CD4-positive, CD25-positive, alpha-beta regulatory T cell (primary cell): Measurements from ENCODE around the gene SMCP. TPM values are rescaled to one million over a fixed set of nuclear protein-coding genes. Genes with fewer than 3 reads are reported as not detected.

Source experiments
- ATAC-seq, 2 donors: fragments of 150-1000 bp; cut with Tn5 transposase; one replicate each; pipeline ENCODE4 v1.10.0; 2021; ENCODE audit warnings: low read depth in 2 of 2, moderate number of reproducible peaks in 2 of 2, moderate library complexity in 1 of 2
- DNase-seq, 3 donors: peaks; one replicate each; pipeline versions ENCODE4 v3.0.0 to v3.0.0-alpha.2; 2012 to 2022; ENCODE audit warnings: mixed read lengths in 1 of 3
- H3K27ac ChIP-seq: one replicate; pipeline ENCODE4 v1.7.0; 2013; ENCODE audit warnings: mild to moderate bottlenecking, low read length; ENCODE audit not compliant: insufficient read depth, poor library complexity, severe bottlenecking
- H3K27me3 ChIP-seq: one replicate; pipeline ENCODE4 v1.7.0; 2013; ENCODE audit warnings: low read length; ENCODE audit not compliant: control insufficient read depth, insufficient read depth
- H3K36me3 ChIP-seq: one replicate; pipeline ENCODE4 v1.7.0; 2013; ENCODE audit warnings: mild to moderate bottlenecking, low read length, moderate library complexity; ENCODE audit not compliant: control insufficient read depth, insufficient read depth
- H3K4me1 ChIP-seq: 2 replicates; pipeline ENCODE4 v1.7.0; 2013; ENCODE audit warnings: mild to moderate bottlenecking, low read length; ENCODE audit not compliant: insufficient read depth, control insufficient read depth, poor library complexity, severe bottlenecking
- H3K4me3 ChIP-seq: one replicate; pipeline ENCODE4 v1.7.0; 2013; ENCODE audit warnings: low read depth, mild to moderate bottlenecking, low read length, moderate library complexity
- H3K9me3 ChIP-seq, 2 experiments: 1 replicate in 1 of 2; 2 replicates in 1 of 2; pipeline ENCODE4 v1.7.0; 2013; ENCODE audit warnings: low read length in 2 of 2, mild to moderate bottlenecking in 1 of 2, moderate library complexity in 1 of 2; ENCODE audit not compliant: control insufficient read depth in 2 of 2
- H3K27ac Mint-ChIP-seq, 3 donors: one replicate each; pipeline ENCODE4 v1.8.0; 2020 to 2022; ENCODE audit warnings: mild to moderate bottlenecking in 3 of 3, mixed read lengths in 3 of 3, moderate library complexity in 2 of 3
- H3K27me3 Mint-ChIP-seq: one replicate; pipeline ENCODE4 v1.8.0; 2022; ENCODE audit warnings: mild to moderate bottlenecking, mixed read lengths
- H3K36me3 Mint-ChIP-seq: one replicate; pipeline ENCODE4 v1.8.0; 2020; ENCODE audit warnings: mixed read lengths
- H3K4me1 Mint-ChIP-seq, 4 donors: one replicate each; pipeline ENCODE4 v1.8.0; 2020 to 2022; ENCODE audit warnings: mixed read lengths in 4 of 4, mild to moderate bottlenecking in 1 of 4
- H3K4me3 Mint-ChIP-seq, 4 donors: one replicate each; pipeline ENCODE4 v1.8.0; 2020 to 2022; ENCODE audit warnings: mild to moderate bottlenecking in 4 of 4, mixed read lengths in 4 of 4, moderate library complexity in 3 of 4
- H3K9me3 Mint-ChIP-seq, 7 donors: one replicate each; pipeline ENCODE4 v1.8.0; 2020 to 2022; ENCODE audit warnings: mixed read lengths in 7 of 7, mild to moderate bottlenecking in 3 of 7, moderate library complexity in 2 of 7
- polyA plus RNA-seq, 4 donors: library from polyadenylated mRNA; unstranded; fragments of 300-500 nt; fragmentation: Illumina TruSeq; gene quantifications; one replicate each; pipeline ENCODE4 v1.2.3, GENCODE V29; 2021
- total RNA-seq: library from RNA; stranded (reverse); gene quantifications from one replicate; pipeline ENCODE4 v1.2.3, GENCODE V29; 2022

SMCP gene
- total and polyA plus RNA-seq, 5 donors from 2014 or later, result not detected

- peaks cover 13% of the 10 kb centered on the region for H3K27me3 Mint-ChIP-seq
- no peak overlapping the region for H3K27ac ChIP-seq
- H3K36me3 ChIP-seq, result no peaks in the 10 kb centered on the region
- H3K27ac Mint-ChIP-seq, result no peak overlapping the region
- ATAC-seq, result no peak
- no peaks in the 10 kb centered on the region for H3K4me1 Mint-ChIP-seq
- H3K4me1 ChIP-seq, result no peaks in the 10 kb centered on the region
- no peaks in the 10 kb centered on the region for H3K36me3 Mint-ChIP-seq
- no peak overlapping the region for H3K4me3 ChIP-seq
- no peak for DNase-seq
- peaks cover 6% of the 10 kb centered on the region for H3K27me3 ChIP-seq
- H3K9me3 Mint-ChIP-seq, result peaks cover 0 to 4% (median 0%) of the 10 kb centered on the region in 7 donors
- no peaks in the 10 kb centered on the region for H3K9me3 ChIP-seq
- no peak overlapping the region for H3K4me3 Mint-ChIP-seq
Observed at GRCh38 chr1:152906023-152906565, 28.0 kb downstream of the SMCP start.

GRCh38 chr1:152907686-152908601 is 29.8 kb downstream of the SMCP start, which contains the start of gene IVL:
TSS of gene IVL (plus strand) at chr1:152908546. CDS start at chr1:152909798, 1,252 bp downstream.
- Histone ChIP-seq H3K4me1 (no peaks in the 10 kb centered on the region), H3K36me3 (no peaks in the 10 kb centered on the region), H3K27me3 (peaks cover 6% of the 10 kb centered on the region), H3K4me3 (no peak within 1 kb of the TSS), H3K27ac (no peak within 1 kb of the TSS), H3K9me3 (no peaks in the 10 kb centered on the region)
- no peaks in the 10 kb centered on the region for H3K4me1 Mint-ChIP-seq
- no peak within 1 kb of the TSS for H3K27ac Mint-ChIP-seq
- ATAC-seq, result no peak
- DNase-seq, result no peak
- H3K27me3 Mint-ChIP-seq, result peaks cover 21% of the 10 kb centered on the region
- no peaks in the 10 kb centered on the region for H3K36me3 Mint-ChIP-seq
- no peak within 1 kb of the TSS for H3K4me3 Mint-ChIP-seq
- peaks cover 0 to 4% (median 0%) of the 10 kb centered on the region in 7 donors for H3K9me3 Mint-ChIP-seq

GRCh38 chr1:152909206-152909605 is 31.1 kb downstream of the SMCP start:
- DNase-seq, result no peak
- H3K9me3 ChIP-seq, result no peaks in the 10 kb centered on the region
- H3K27me3 ChIP-seq, result peaks cover 1% of the 10 kb centered on the region
- H3K4me1 Mint-ChIP-seq, result no peaks in the 10 kb centered on the region
- no peak overlapping the region for H3K27ac Mint-ChIP-seq
- ATAC-seq, result no peak
- H3K4me3 Mint-ChIP-seq, result no peak overlapping the region
- H3K27me3 Mint-ChIP-seq, result peaks cover 21% of the 10 kb centered on the region
- no peaks in the 10 kb centered on the region for H3K4me1 ChIP-seq
- no peaks in the 10 kb centered on the region for H3K36me3 Mint-ChIP-seq
- no peak overlapping the region for H3K4me3 ChIP-seq
- no peaks in the 10 kb centered on the region for H3K36me3 ChIP-seq
- H3K27ac ChIP-seq, result no peak overlapping the region
- H3K9me3 Mint-ChIP-seq, result peaks cover 0 to 4% (median 1%) of the 10 kb centered on the region in 7 donors

- Mint-ChIP-seq H3K27ac (no peak overlapping the region), H3K27me3 (peaks cover 27% of the 10 kb centered on the region), H3K36me3 (no peaks in the 10 kb centered on the region), H3K9me3 (peaks cover 0 to 6% (median 1%) of the 10 kb centered on the region in 7 donors), H3K4me1 (no peaks in the 10 kb centered on the region), H3K4me3 (no peak overlapping the region)
- H3K27ac ChIP-seq, result no peak overlapping the region
- H3K9me3 ChIP-seq, result no peaks in the 10 kb centered on the region
- no peak overlapping the region for H3K4me3 ChIP-seq
- no peaks in the 10 kb centered on the region for H3K36me3 ChIP-seq
- no peak for ATAC-seq
- DNase-seq, result no peak
- peaks cover 7% of the 10 kb centered on the region for H3K27me3 ChIP-seq
- H3K4me1 ChIP-seq, result no peaks in the 10 kb centered on the region
Observed at GRCh38 chr1:152912471-152912870, 34.3 kb downstream of the SMCP start.

GRCh38 chr1:152912900-152913299 is 34.8 kb downstream of the SMCP start:
- H3K36me3 Mint-ChIP-seq, result no peaks in the 10 kb centered on the region
- H3K27ac Mint-ChIP-seq, result no peak overlapping the region
- peaks cover 0 to 6% (median 1%) of the 10 kb centered on the region in 7 donors for H3K9me3 Mint-ChIP-seq
- Histone ChIP-seq H3K36me3 (no peaks in the 10 kb centered on the region), H3K4me3 (no peak overlapping the region), H3K27ac (no peak overlapping the region), H3K27me3 (peaks cover 8% of the 10 kb centered on the region), H3K4me1 (no peaks in the 10 kb centered on the region), H3K9me3 (no peaks in the 10 kb centered on the region)
- no peaks in the 10 kb centered on the region for H3K4me1 Mint-ChIP-seq
- peaks cover 27% of the 10 kb centered on the region for H3K27me3 Mint-ChIP-seq
- no peak for DNase-seq
- no peak overlapping the region for H3K4me3 Mint-ChIP-seq
- ATAC-seq, result no peak

- H3K27me3 ChIP-seq, result peaks cover 9% of the 10 kb centered on the region
- Mint-ChIP-seq H3K27ac (no peak overlapping the region), H3K9me3 (peaks cover 0 to 3% (median 2%) of the 10 kb centered on the region in 7 donors), H3K4me1 (no peaks in the 10 kb centered on the region), H3K36me3 (no peaks in the 10 kb centered on the region), H3K4me3 (no peak overlapping the region), H3K27me3 (peaks cover 19% of the 10 kb centered on the region)
- ATAC-seq (no peak), DNase-seq (no peak)
- H3K4me1 ChIP-seq, result no peaks in the 10 kb centered on the region
- no peaks in the 10 kb centered on the region for H3K9me3 ChIP-seq
- no peak overlapping the region for H3K27ac ChIP-seq
- H3K4me3 ChIP-seq, result no peak overlapping the region
- H3K36me3 ChIP-seq, result no peaks in the 10 kb centered on the region
Observed at GRCh38 chr1:152917794-152918193, 39.7 kb downstream of the SMCP start.

- no peak overlapping the region for H3K4me3 Mint-ChIP-seq
- H3K27ac ChIP-seq, result no peak overlapping the region
- ATAC-seq (no peak), DNase-seq (no peak)
- no peaks in the 10 kb centered on the region for H3K4me1 Mint-ChIP-seq
- H3K36me3 Mint-ChIP-seq, result no peaks in the 10 kb centered on the region
- H3K4me1 ChIP-seq, result no peaks in the 10 kb centered on the region
- no peak overlapping the region for H3K27ac Mint-ChIP-seq
- H3K27me3 Mint-ChIP-seq, result peaks cover 19% of the 10 kb centered on the region
- H3K36me3 ChIP-seq, result no peaks in the 10 kb centered on the region
- peaks cover 0 to 3% (median 2%) of the 10 kb centered on the region in 7 donors for H3K9me3 Mint-ChIP-seq
- H3K9me3 ChIP-seq, result no peaks in the 10 kb centered on the region
- no peak overlapping the region for H3K4me3 ChIP-seq
- H3K27me3 ChIP-seq, result peaks cover 9% of the 10 kb centered on the region
Observed at GRCh38 chr1:152919071-152919470, 40.9 kb downstream of the SMCP start.
